ENCODE measurements around the gene TEKTIP1.

GRCh38 chr19:3563709-3564524, 24.9 kb downstream of the TEKTIP1 start:
- TF ChIP-seq CTCF (IDR thresholded peaks at IDR 0.05; ENCODE audit: low read length): no peak
- TF ChIP-seq EZH2 (IDR thresholded peaks at IDR 0.05; ENCODE audit: borderline replicate concordance, low read length): no peak
